NCI-H1417 (cell line): Measurements from ENCODE around the gene TBC1D14.

ENCODE experiments used
- DNase-seq, 3 experiments: peaks; one replicate each; lab custom pipeline; 2025; lab: John Stamatoyannopoulos, UW

Gene TBC1D14

GRCh38 chr4:7042503-7043283 lies 133.1 kb downstream of the TBC1D14 start:
- peak; percentile 97 to 99 (median 99) for DNase-seq

- peak; percentile 54 to 74 (median 71) for DNase-seq
Observed at GRCh38 chr4:7043284-7044136, 133.9 kb downstream of the TBC1D14 start, which contains the start of gene TADA2B. Gene TADA2B (plus strand): TSS chr4:7043372. CDS start chr4:7043580, 208 bp downstream.

DNA sequence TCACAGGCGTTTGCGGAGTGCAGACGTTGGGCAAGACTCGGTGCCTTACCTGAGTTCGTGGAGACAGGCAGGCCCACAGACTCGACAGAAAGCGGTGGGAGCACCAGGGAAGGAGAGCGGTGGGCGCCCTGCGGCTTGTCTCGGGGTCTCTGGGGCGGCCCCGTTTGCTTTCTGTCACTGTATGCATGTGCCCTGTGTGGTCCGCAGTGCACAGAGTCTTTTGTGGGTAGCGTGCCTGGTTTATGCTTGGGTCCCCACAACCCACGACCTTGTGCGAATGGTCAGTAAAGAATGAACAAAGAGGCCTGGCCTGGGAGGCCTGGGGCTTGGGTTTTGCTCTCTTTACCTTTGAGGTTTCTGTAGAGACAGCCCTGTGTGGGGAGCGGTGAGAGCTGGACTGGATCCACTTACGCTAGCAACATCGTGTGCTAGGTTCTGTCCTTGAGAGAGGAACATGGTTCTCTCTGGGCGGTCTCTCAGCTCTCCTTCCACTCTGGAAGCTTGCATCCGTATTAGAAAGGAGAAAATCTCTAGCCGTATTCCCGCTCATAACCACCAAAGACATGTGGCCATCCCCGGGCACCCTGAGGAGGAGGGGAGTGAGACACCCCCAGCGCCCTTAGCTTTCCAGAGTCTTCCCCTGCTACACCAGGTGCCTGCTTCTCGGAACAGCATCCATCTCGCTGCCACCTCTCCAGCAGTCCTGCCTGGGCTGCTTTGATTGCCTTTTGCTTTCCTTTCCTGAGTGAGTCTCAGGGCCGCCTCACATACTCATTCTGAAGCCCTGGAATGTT lies 134.7 kb downstream of the TBC1D14 start:
- no peak for DNase-seq

GRCh38 chr4:7045553-7045952 lies 135.9 kb downstream of the TBC1D14 start:
- DNase-seq = no peak

GRCh38 chr4:7045961-7046921 lies 136.6 kb downstream of the TBC1D14 start:
- DNase-seq = no peak

DNA sequence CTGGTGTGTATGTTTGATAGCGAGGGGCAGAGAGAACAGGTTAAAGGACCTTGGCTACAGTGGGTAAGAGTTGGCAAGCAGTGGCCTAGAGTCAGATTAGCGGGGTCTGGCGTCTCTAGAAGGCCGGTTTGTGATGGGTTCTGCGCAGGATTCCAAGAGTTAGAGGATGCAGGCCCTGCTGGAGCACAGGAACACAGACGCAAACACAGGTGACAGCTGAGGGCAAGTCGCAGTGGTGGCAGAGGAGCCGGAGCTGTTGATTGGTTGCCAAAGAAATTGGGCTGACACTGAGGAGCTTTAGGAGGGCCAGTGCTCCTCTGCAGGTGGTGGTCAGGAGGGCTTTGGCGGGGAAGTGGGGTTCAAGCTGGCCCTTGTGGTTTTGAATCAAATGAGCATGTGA lies 137.3 kb downstream of the TBC1D14 start:
- no peak for DNase-seq

DNA sequence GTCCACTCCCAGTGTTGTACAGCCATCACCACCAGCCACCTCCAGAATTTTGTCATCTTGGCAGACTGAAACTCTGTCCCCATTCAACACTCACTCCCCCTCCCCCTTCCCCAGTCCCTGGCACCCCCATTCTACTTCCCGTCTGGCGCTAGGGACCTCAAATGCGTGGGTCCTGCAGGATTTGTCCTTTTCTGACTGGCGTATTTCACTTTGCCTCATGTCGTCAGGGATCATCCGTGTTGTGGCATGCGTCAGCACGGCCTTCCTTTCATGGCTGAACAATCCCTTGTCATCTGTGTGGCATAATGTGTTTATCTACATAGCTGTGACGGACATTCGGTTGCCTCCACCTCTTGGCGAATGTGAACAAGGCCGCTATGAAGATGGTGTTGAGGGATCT lies 139.0 kb downstream of the TBC1D14 start:
- no peak for DNase-seq

- no peak for DNase-seq
Observed at GRCh38 chr4:7049295-7049694, 139.7 kb downstream of the TBC1D14 start.

- no peak for DNase-seq
Observed at GRCh38 chr4:7049739-7050138, 140.1 kb downstream of the TBC1D14 start.

DNA sequence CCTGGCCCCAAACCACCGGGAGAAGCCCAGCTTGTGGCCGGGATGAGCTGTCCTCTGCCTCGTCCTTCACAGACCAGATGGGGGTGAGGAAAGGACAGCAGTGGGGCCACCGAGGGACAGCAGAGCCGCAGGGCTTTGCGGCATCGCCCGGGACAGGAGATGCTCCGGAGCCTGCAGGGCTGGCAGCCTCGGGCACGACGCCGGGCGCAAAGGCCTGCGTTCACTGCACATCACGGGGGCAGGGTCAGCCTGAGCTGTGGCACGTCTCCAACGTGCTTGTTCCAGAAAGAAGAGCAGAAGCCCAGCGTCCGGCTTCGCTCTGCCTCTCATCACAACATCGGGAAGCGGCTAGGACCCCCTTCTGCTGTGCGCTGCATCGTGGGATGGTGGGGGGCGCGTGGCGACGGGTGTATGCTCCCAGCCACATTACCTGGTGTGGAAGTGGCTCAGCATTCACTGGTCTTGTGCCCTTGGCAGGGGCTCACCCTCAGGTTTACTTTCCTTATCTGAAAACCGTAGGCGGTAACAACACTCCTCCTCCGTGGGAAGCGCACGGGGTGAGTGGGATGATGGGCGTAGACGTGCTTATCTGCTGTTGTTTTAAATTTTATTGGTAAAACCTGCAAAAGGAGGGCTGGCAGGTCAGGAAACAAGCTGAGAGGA lies 141.0 kb downstream of the TBC1D14 start:
- DNase-seq = no peak

DNA sequence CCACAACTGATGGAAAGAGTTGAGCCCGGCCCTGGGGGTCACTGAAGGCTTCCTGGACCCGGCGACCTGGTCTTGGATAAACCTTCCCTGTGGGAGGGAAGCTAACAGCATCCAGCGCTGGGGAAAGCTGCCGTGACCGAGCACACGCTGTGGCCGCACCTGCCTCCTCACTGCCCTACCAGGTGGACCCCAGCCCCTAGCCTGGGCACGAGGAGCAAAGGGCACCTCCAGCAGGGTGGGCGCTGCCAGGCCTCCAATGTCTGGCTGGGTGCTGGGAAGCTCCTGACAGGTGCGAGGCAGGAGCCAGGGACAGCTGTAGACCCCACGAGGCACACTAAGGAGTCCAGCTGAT lies 141.5 kb downstream of the TBC1D14 start:
- no peak for DNase-seq

DNA sequence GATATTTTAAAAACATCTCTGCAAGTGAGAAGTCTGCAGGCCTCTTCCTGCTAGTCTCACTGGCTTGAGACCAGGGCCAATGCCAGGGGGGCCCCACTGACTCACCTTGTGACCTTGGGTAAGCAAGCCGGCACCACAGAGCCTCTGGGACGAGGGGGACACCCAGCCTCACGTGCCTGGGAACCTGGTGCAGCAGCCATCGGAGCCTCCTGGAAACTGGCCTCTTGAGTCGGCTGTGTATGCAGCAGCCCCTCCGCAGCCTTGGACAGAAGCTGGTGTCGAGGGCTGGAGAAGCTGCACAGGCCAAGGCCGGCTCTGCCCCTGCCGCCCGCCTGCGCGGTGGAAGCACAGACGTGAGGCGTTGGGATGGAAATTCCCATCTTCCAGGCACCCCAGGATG lies 142.3 kb downstream of the TBC1D14 start:
- no peak for DNase-seq

DNA sequence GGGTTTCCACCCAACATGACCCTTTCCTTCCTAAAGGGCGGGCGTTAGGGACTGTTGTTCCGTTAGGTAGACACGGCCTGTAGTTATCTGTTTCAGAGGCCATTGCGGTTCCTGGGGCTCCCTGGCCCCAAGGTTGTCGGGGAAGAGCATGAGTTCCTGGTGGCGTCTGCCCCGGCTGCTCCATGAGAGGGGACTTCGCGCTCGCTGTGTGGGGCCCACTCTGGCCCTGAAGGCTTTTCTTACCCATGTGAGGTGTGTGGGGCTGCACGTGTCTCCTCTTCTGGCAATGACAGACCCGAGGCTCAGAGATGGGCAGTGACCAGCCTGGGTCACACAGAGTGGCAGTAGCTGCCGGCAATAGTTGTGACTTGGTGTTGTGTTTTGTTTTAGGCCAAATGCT lies 142.7 kb downstream of the TBC1D14 start:
- DNase-seq = no peak

GRCh38 chr4:7052923-7053715 lies 143.5 kb downstream of the TBC1D14 start:
- peak in 1 of 3 experiments; percentile 48 for DNase-seq

- DNase-seq = no peak
Observed at GRCh38 chr4:7054106-7054880, 144.7 kb downstream of the TBC1D14 start.

- no peak for DNase-seq
Observed at GRCh38 chr4:7055111-7055989, 145.7 kb downstream of the TBC1D14 start.

GRCh38 chr4:7055990-7056325 lies 146.3 kb downstream of the TBC1D14 start:
- no peak for DNase-seq

DNA sequence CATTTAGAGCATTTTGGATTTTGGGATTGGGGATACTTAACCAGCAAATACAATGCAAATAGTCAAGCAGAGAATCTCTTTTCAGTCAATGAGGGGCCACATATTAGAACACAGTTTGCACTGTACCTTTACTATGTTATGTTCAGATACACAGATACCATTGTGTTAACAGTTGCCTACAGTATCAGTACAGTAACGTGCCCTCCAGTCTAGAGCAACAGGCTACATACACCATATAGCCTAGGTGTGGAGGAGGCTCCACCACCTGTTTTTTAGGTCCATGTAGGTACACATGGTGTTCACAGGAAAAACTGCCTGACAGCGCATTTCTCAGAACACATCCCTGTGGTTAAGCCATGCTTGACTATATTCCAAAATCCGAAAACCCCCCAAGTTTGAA lies 149.2 kb downstream of the TBC1D14 start:
- DNase-seq = no peak
